ENCODE data around the gene MLANA. TPM values are rescaled to one million over a fixed set of nuclear protein-coding genes. Genes with fewer than 3 reads are reported as not detected.

Gene MLANA
- polyA plus RNA-seq, 1 experiment = not detected

DNA sequence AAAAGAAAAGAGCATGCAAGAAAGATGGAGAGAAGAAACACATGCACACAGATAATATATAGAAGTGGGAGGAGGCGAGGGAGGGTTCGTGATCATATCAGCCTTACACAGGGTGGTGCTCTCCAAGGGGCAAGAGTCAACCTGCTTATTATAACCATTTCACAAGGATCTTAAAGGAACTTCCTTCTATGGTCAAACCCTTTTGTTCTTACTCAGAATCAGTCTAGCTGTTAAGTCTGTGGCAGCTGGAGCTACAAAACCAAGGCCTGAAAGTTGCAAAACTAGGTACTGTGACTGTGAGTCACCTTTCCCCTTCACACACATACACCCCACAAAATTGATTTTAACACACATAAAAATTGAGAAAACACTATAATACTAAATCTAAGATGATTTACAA lies 39.2 kb upstream of the MLANA start:
- H3K27me3 ChIP-seq (ENCODE audit: control insufficient read depth, insufficient read depth, low read length) = peaks cover 5% of the 10 kb centered on the region; the same call in 1 of the 2 replicates
- DNase-seq (ENCODE audit: low read depth) = no peak
- POLR2A ChIA-PET = interaction anchor here (0.6 kb wide), 1 partner anchor 667 kb away, joined by 10 read pairs; no protein-coding TSS in a partner anchor
- TF ChIP-seq CTCF (IDR thresholded peaks at IDR 0.05; ENCODE audit: insufficient read depth, low read depth, low read length) = no peak
- CTCF ChIA-PET = interaction anchor here (0.6 to 1.7 kb wide), 4 partner anchors 15 to 172 kb away, joined by 3 to 8 read pairs (median 4); partner anchors contain the start of gene ERMP1
- no peak overlapping the region for H3K4me3 ChIP-seq (ENCODE audit: low read depth, low read length)
- H3K36me3 ChIP-seq (ENCODE audit: control insufficient read depth, insufficient read depth, low read length) = no peaks in the 10 kb centered on the region

DNA sequence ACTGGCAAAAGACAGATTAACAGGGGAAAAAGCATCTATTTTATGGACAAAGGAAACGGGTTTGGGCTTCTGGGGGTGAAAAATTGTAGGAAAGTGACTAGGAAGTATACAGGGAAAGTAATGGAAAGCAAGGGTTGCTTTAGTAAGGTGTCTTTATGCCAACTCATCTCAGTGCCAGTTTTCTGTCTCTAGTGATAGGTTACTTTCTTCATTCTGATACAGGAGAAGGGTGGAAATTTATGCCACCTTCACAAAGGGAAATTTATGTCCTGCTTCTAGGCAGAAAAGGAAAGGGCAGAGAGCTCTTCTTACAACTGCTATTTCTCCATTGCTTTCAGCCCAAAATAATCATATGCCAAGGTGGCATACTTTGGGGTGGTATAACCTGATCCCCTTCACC lies 37.7 kb upstream of the MLANA start:
- Histone ChIP-seq H3K4me3 (ENCODE audit: low read depth, low read length) (no peak overlapping the region), H3K36me3 (ENCODE audit: control insufficient read depth, insufficient read depth, low read length) (no peaks in the 10 kb centered on the region), H3K27me3 (ENCODE audit: control insufficient read depth, insufficient read depth, low read length) (peaks cover 5% of the 10 kb centered on the region)
- DNase-seq (ENCODE audit: low read depth) = no peak
- no peak for TF ChIP-seq CTCF (IDR thresholded peaks at IDR 0.05; ENCODE audit: insufficient read depth, low read depth, low read length)
- CTCF ChIA-PET = no interaction called here
- POLR2A ChIA-PET = no interaction called here

DNA sequence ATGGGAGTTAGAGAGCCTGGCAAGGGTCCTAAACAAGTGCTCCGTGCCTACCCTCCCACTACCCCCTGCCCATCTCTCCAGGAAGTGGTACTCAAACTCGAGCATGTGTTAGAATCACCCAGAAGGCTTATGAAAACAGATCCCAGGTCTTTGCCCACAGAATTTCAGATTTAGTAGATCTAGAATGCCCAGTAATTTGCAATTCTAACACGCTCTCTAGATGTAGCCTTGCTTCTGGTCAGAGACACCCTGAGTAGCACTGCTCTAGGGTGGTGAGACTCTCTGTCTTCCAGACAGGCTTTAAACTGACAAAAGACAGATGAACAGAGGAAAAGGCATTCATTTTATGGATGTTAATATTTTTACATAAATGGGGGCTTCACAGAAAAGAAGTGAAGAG lies 37.1 kb upstream of the MLANA start:
- TF ChIP-seq CTCF (IDR thresholded peaks at IDR 0.05; ENCODE audit: insufficient read depth, low read depth, low read length) = no peak
- Histone ChIP-seq H3K27me3 (ENCODE audit: control insufficient read depth, insufficient read depth, low read length) (peaks cover 3% of the 10 kb centered on the region), H3K36me3 (ENCODE audit: control insufficient read depth, insufficient read depth, low read length) (no peaks in the 10 kb centered on the region), H3K4me3 (ENCODE audit: low read depth, low read length) (no peak overlapping the region)
- ChIA-PET CTCF (interaction anchor here (1.0 to 1.3 kb wide), 3 partner anchors 11 to 21 kb away, joined by 3 read pairs; partner anchors contain the start of gene ERMP1), POLR2A (interaction anchor here (0.6 kb wide), 1 partner anchor 8 kb away, joined by 3 read pairs; no protein-coding TSS in a partner anchor)
- no peak for DNase-seq (ENCODE audit: low read depth)

DNA sequence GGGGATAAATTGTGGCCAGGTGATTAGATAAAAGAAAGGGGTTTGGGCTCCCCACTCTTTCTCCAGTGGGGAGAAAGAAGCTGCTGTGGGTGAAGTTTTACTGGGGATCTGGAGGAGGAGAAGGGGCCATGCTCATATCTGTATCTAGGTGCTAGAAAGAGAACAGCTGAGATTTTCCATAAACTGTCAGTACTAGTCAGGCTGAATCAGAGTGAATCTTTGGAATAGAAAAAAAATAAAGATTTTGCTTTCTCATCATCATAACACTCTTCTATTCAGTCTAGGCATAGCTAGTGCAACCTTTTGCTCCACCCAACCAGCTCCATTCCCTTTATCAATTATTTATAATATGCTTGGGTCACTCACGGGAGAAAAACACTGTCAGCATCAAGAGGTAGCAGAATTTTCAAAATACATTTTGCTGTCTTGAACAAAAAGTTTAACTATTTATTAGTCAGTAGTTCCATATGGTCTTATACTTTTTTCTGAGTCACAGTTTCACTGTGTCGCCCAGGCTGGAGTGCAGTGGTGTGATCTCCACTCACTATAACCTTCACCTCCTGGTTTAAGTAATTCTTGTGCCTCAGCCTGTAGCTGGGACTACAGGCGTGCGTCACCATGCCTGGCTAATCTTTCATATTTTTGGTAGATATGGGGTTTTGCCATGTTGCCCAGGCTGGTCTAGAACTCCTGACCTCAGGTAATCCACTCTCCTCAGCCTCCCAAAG lies 36.5 kb upstream of the MLANA start:
- no peak for DNase-seq (ENCODE audit: low read depth)
- Histone ChIP-seq H3K36me3 (ENCODE audit: control insufficient read depth, insufficient read depth, low read length) (no peaks in the 10 kb centered on the region), H3K4me3 (ENCODE audit: low read depth, low read length) (no peak overlapping the region), H3K27me3 (ENCODE audit: control insufficient read depth, insufficient read depth, low read length) (peaks cover 3% of the 10 kb centered on the region)
- ChIA-PET POLR2A (interaction anchor here (0.6 kb wide), 1 partner anchor 8 kb away, joined by 3 read pairs; no protein-coding TSS in a partner anchor), CTCF (interaction anchor here (1.0 to 1.3 kb wide), 3 partner anchors 10 to 22 kb away, joined by 3 read pairs; partner anchors contain the start of gene ERMP1)
- no peak for TF ChIP-seq CTCF (IDR thresholded peaks at IDR 0.05; ENCODE audit: insufficient read depth, low read depth, low read length)

DNA sequence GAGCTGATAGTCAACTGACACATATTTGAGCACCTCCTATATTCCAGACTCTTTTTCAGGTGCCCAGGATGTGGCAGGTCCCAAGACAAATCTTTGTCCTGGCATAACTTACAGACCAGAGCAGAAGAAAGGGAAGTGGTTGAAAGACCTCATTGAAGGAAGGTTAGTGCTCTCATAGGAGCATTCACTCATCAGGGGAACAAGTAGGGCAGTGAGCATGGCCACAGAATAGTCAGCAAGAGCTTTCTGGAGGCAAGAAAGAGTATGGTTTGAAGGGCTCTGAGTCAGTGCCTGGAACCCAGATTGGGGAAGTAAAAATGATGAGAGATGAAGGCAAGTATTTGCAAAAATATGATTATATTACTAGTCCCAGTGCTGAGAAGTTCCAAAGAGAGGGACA lies 32.8 kb upstream of the MLANA start:
- Histone ChIP-seq H3K36me3 (ENCODE audit: control insufficient read depth, insufficient read depth, low read length) (no peaks in the 10 kb centered on the region), H3K27me3 (ENCODE audit: control insufficient read depth, insufficient read depth, low read length) (peaks cover 1% of the 10 kb centered on the region), H3K4me3 (ENCODE audit: low read depth, low read length) (no peak overlapping the region)
- POLR2A ChIA-PET = no interaction called here
- no peak for DNase-seq (ENCODE audit: low read depth)
- CTCF ChIA-PET = interaction anchor here (0.8 kb wide), 1 partner anchor 28 kb away, joined by 4 read pairs; no protein-coding TSS in a partner anchor
- no peak for TF ChIP-seq CTCF (IDR thresholded peaks at IDR 0.05; ENCODE audit: insufficient read depth, low read depth, low read length)

All from BJ (cell line).